GM18507 (cell line): Measurements from ENCODE around the gene OR5AR1.
"Not testable (repeated sequence)": the region's sequence is repeated elsewhere in the genome, so short reads cannot be mapped to it uniquely, and the experiment has no call there.

Experiments
- DNase-seq: peaks from one replicate; pipeline ENCODE4 v3.0.0; 2011; ENCODE audit warnings: low read depth; ENCODE audit not compliant: insufficient read length; ENCODE audit errors: extremely low spot score
- FAIRE-seq: peaks from 2 replicates; lab custom pipeline; 2011; peaks lifted over from hg19 to GRCh38; lab: Jason Lieb, UNC

Gene OR5AR1

GRCh38 chr11:56663386-56663785 lies at the start of gene OR5AR1:
Gene OR5AR1, plus strand, starts transcription at chr11:56663686. Its CDS starts 0 bp downstream, at chr11:56663686.
- no peak for DNase-seq

GRCh38 chr11:56624661-56625110 lies 38.8 kb upstream of the OR5AR1 start:
- no peak for FAIRE-seq

More at GRCh38 chr11:56663386-56663785, at the start of gene OR5AR1:
- no peak for FAIRE-seq

GRCh38 chr11:56625946-56626345 lies 37.5 kb upstream of the OR5AR1 start:
- DNase-seq (no peak), FAIRE-seq (no peak)

More at GRCh38 chr11:56624661-56625110, 38.8 kb upstream of the OR5AR1 start:
- DNase-seq, result no peak

GRCh38 chr11:56632329-56632728 lies 31.2 kb upstream of the OR5AR1 start:
- DNase-seq, result no peak

GRCh38 chr11:56636861-56637260 lies 26.6 kb upstream of the OR5AR1 start:
- FAIRE-seq (no peak), DNase-seq (no peak)

More at GRCh38 chr11:56632329-56632728, 31.2 kb upstream of the OR5AR1 start:
- FAIRE-seq, result no peak

GRCh38 chr11:56637500-56637899 lies 26.0 kb upstream of the OR5AR1 start:
- no peak for FAIRE-seq
- DNase-seq, result no peak

GRCh38 chr11:56642339-56642738 lies 21.1 kb upstream of the OR5AR1 start, which contains the start of gene OR5AP2:
Gene OR5AP2, minus strand, starts transcription at chr11:56642439. Its CDS starts 0 bp downstream, at chr11:56642439.
- no peak for FAIRE-seq
- DNase-seq, result no peak

- DNase-seq (no peak), FAIRE-seq (no peak)
Observed at GRCh38 chr11:56659755-56660154, 3.7 kb upstream of the OR5AR1 start.

GRCh38 chr11:56670984-56671383 lies 7.5 kb downstream of the OR5AR1 start:
- no peak for DNase-seq
- no peak for FAIRE-seq

- no peak for DNase-seq
- no peak for FAIRE-seq
Observed at GRCh38 chr11:56688554-56689100, 25.1 kb downstream of the OR5AR1 start.

GRCh38 chr11:56691179-56691578 lies 27.7 kb downstream of the OR5AR1 start:
- DNase-seq, result not testable (repeated sequence)
- peak; percentile 15 for FAIRE-seq

- FAIRE-seq, result no peak
- no peak for DNase-seq
Observed at GRCh38 chr11:56693428-56693827, 29.9 kb downstream of the OR5AR1 start.

GRCh38 chr11:56698795-56699194 lies 35.3 kb downstream of the OR5AR1 start, which contains the start of gene OR9G1:
Gene OR9G1, plus strand, starts transcription at chr11:56699095. Its CDS starts 1,293 bp downstream, at chr11:56700388.
- DNase-seq, result no peak
- no peak for FAIRE-seq

GRCh38 chr11:56700242-56700913 lies 36.9 kb downstream of the OR5AR1 start:
- no peak for DNase-seq
- no peak for FAIRE-seq

GRCh38 chr11:56700914-56701485 lies 37.5 kb downstream of the OR5AR1 start:
- FAIRE-seq (no peak), DNase-seq (no peak)

GRCh38 chr11:56705784-56706396 lies 42.4 kb downstream of the OR5AR1 start:
- DNase-seq (no peak), FAIRE-seq (no peak)

- FAIRE-seq (no peak), DNase-seq (no peak)
Observed at GRCh38 chr11:56706486-56706885, 43.0 kb downstream of the OR5AR1 start.

- DNase-seq (no peak), FAIRE-seq (no peak)
Observed at GRCh38 chr11:56714206-56714605, 50.7 kb downstream of the OR5AR1 start.
